ENCODE measurements around the gene SHISA4.
"Not testable (repeated sequence)": the region's sequence is repeated elsewhere in the genome, so short reads cannot be mapped to it uniquely, and the experiment has no call there.

SHISA4 gene

GRCh38 chr1:201898992-201899391, 10.3 kb downstream of the SHISA4 start:
- DNase-seq (ENCODE audit: low read depth) = no peak

DNA sequence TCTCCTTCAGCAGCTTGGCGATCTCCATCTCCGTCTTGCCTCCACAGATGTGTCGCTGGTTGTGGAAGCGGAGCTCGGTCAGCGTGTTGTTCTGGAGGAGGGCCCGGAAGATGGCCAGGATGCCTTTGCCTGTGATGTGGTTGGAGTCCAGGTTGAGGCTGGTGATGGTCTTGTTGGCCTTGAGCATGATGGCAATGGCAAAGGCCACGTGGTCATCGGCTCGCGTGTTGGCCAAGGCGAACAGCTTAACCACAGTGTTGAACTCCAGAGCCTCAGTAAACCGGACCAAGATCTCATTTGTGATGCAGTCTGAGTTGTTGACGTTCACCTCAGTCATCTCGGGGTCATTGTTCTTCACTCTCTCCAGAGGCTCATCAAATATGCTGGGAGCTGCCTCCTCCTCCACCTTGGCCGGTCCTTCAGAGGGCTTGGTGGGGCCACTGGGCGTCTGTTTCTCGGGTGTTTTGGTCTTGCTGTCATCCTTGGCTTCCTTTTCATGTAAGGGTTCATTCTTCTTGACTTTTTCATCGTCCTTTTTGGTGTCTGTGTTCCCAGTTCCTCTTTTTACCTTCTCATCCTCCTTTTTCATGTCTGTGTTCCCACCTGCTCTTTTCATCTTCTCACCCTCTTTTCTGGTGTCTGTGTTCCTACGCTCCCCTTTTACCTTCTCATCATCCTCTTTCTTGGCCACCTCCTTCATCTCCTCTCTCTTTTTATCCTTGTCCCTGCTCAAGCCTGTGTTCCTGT, 11.2 kb downstream of the SHISA4 start:
- DNase-seq (ENCODE audit: low read depth) = no peak

DNA sequence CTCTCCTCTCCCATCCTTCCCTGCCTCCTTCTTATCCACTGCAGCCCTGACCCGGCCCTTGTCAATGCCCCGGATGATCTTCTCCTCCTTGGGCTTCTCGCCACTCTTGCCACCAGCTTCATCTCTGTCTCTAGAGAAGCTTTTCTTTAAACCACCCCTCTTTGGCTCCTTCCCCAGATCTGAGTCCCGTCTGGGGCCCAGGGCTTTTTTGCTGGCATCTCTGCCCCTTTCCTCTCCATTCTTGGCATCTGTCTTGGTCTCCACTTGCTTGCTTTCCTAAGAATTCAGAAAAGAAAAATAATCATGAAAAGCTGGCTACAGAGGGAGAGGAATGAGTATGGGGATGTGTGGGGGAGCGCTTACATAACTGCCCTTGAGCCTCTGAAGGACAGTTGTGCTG, 11.8 kb downstream of the SHISA4 start:
- no peak for DNase-seq (ENCODE audit: low read depth)

- DNase-seq (ENCODE audit: low read depth) = not testable (repeated sequence)
Observed at GRCh38 chr1:201901036-201901435, 12.3 kb downstream of the SHISA4 start.

GRCh38 chr1:201902198-201902597, 13.5 kb downstream of the SHISA4 start:
- no peak for DNase-seq (ENCODE audit: low read depth)

DNA sequence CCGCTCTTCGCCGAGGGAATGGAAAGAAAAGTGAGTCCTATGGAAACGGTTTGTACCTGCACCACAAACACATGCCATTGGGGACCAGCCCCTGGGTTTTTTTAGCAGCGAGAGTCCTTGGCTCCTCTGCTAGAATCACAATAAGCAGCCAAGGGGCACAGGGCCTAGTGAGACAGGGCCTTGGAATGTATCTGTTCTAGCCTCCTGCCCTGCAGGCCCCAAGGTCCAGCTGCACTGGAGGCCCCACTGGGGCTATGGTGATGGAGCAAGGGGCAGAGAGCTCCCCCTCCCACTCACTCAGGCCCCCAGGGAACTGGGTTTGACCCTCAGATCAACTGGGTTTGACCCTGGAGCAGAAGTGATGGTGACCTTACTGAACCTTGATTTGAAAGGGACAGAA, 14.4 kb downstream of the SHISA4 start:
- DNase-seq (ENCODE audit: low read depth) = no peak

DNA sequence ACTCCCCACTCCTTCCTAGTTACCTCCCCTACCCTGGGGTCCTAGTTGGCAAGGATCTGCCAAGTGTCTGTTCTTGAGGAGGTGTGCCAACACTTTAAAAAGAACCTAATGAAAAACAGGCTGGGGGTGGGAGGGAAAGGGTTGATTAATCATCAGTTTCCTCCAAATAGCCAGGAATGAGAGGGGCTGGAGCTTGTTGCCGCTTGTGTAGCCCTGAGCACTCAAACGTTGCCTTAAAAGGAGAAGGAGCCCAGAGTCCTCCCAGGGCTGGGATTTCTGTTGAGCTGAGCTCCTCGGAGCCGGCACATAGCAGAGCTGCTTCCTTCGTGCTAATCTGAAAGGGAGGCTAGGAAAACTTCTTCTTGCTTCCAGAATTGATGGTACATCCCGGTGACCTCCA, 15.9 kb downstream of the SHISA4 start:
- DNase-seq (ENCODE audit: low read depth) = no peak

GRCh38 chr1:201905234-201905890, 16.7 kb downstream of the SHISA4 start:
- DNase-seq (ENCODE audit: low read depth) = no peak

- DNase-seq (ENCODE audit: low read depth) = no peak
Observed at GRCh38 chr1:201906336-201906735, 17.6 kb downstream of the SHISA4 start.

DNA sequence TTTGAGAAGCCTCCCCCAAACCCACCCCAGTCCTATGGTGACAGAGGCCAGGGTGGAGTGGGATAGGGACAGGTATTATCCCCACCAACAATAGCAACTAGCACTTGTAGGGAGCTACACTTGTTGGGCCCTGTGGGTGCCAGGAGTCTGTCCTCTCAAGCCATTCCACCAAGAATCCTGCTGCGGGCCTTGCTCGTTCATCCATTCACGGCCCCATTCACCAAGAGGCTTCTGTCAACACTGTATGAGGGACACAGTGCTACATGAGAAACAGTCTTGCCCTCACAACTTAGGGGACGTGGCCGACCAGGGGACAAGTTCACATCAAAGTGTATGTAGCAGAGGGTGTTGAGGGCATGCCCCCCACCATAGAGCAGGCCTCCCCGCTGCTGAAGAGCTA, 18.9 kb downstream of the SHISA4 start:
- DNase-seq (ENCODE audit: low read depth) = no peak

- no peak for DNase-seq (ENCODE audit: low read depth)
Observed at GRCh38 chr1:201911826-201912571, 23.3 kb downstream of the SHISA4 start.

- DNase-seq (ENCODE audit: low read depth) = no peak
Observed at GRCh38 chr1:201912832-201913231, 24.1 kb downstream of the SHISA4 start.

GRCh38 chr1:201914456-201915235, 25.9 kb downstream of the SHISA4 start:
- DNase-seq (ENCODE audit: low read depth) = no peak

GRCh38 chr1:201916649-201917249, 28.1 kb downstream of the SHISA4 start:
- no peak for DNase-seq (ENCODE audit: low read depth)

GRCh38 chr1:201917362-201918033, 28.8 kb downstream of the SHISA4 start:
- no peak for DNase-seq (ENCODE audit: low read depth)

GRCh38 chr1:201918343-201918742, 29.6 kb downstream of the SHISA4 start:
- DNase-seq (ENCODE audit: low read depth) = no peak

GRCh38 chr1:201921952-201922558, 33.4 kb downstream of the SHISA4 start:
- no peak for DNase-seq (ENCODE audit: low read depth)

DNA sequence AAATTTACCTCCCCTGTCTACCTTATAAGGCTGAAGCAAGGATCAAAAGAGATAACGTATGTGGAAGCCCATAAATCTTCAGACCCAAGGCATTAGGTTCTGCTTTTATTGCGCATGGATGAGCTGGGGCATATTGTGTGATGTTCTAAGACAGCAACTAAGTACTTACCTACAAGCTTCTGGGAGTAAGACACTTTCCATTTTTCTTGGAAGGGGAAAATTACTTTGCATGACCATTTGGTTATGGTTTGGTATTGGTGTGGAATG, 36.5 kb downstream of the SHISA4 start:
- DNase-seq (ENCODE audit: low read depth) = no peak

DNA sequence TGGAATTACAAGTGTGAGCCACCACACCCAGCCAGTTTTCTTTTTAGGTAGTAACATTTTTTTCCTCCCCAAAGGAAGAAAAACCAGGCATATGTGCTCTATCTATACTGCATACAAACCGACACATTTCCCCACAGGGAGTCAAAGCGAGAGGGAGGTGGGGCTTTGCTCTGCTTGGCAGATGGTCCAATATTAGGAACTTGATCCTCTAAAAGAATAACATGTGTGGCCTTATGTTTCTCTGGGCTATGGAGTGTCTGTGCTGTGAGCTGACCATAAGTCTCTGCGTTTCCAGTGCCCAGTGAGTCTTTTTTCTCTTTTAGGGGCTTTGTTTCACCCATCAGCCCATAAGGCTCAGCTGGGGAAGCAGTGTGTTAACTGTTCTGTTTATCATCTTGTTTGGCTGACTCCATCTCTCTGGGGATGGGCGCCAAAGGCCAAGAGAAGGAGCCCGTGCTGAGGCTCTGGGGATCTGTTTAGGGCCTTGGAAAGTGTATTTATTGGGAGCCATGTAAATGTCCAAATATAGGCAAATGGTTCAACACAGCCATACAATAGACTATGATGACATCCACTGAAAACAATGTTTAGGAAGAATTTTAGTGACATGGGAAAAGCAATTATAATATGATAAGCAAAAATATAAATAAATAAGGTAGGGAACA, 37.4 kb downstream of the SHISA4 start:
- no peak for DNase-seq (ENCODE audit: low read depth)

GRCh38 chr1:201928266-201928665, 39.6 kb downstream of the SHISA4 start:
- no peak for DNase-seq (ENCODE audit: low read depth)

GRCh38 chr1:201930137-201930536, 41.4 kb downstream of the SHISA4 start:
- DNase-seq (ENCODE audit: low read depth) = no peak

All from stimulated activated CD8-positive, alpha-beta memory T cell treated with anti-CD3 and anti-CD28 coated beads, Interleukin-15, amount 100 ng/mL, for 24 hours (primary cell).